Prostate gland (tissue), 2 donors: ENCODE measurements around the gene EIF4A2.

Experiments used
- CTCF ChIP-seq, 4 experiments: fragments of 200-600 bp in 2 of 4; fragments of 450-650 bp in 2 of 4; sonication (generic) in 2 of 4; IDR thresholded peaks; 1 replicate in 3 of 4; 2 replicates in 1 of 4; pipeline ENCODE4 v1.5.1; 2016 to 2019; ENCODE audit warnings: antibody characterized with exemption in 4 of 4, mild to moderate bottlenecking in 2 of 4, moderate library complexity in 2 of 4
- POLR2A ChIP-seq: fragments of 450-650 bp; IDR thresholded peaks from one replicate; pipeline ENCODE4 v1.6.1; 2016; ENCODE audit warnings: antibody characterized with exemption, mild to moderate bottlenecking
- POLR2AphosphoS5 ChIP-seq: sonication (generic); formaldehyde crosslinking; IDR thresholded peaks from one replicate; pipeline ENCODE4 v1.6.1; 2017; ENCODE audit warnings: antibody characterized with exemption

- TF ChIP-seq POLR2A (no peak), CTCF (IDR thresholded peaks at IDR 0.05) (no peak), POLR2AphosphoS5 (no peak)
Measured at GRCh38 chr3:186772281-186772694, 11.1 kb upstream of the EIF4A2 start.
